CMK (cell line): ENCODE results near the gene TMIE.

ENCODE experiments used
- DNase-seq: peaks from one replicate; pipeline ENCODE4 v3.0.0-alpha.2; 2010; ENCODE audit warnings: low read depth

TMIE gene, protein sequence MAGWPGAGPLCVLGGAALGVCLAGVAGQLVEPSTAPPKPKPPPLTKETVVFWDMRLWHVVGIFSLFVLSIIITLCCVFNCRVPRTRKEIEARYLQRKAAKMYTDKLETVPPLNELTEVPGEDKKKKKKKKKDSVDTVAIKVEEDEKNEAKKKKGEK

DNA sequence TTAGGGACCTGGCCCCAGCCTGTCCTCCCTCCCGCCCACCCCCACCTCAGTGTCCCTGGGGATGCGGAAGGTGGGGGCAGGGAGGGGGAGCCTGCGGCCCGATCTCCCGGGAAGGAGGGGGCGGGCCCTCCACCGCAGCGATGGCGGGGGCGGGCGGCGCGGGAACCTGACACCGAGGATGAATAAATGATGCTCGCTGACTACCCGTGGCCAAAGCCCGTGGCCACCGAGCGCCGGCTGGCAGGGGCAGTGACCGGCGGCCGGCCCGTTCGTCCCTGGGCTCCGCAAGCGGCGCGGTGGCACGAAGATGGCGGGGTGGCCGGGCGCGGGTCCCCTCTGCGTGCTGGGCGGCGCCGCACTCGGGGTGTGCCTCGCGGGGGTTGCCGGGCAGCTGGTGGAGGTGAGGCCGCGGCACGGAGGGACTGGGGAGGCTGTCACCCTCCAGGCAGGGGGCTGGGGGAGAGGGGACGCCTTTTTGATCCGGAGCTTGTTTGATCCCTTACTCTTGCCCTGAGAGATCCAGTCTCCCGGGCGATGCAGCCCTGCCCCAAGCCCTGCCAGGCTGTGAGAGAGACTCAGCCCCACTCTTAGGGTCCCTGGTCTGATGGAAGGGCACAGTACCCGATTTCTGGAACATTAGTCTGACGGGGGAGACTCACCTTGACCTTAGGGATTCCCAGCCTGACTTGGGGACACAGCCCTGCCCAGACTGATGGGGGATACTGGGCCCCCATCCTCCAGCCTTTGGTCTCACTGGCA lies at the start of gene TMIE:
Gene TMIE (plus strand): TSS at position 212 of the 759 bp plus-strand sequence. CDS start 96 bp downstream, at position 308.
- DNase-seq = no peak

GRCh38 chr3:46655271-46655670 lies 45.9 kb upstream of the TMIE start:
- no peak for DNase-seq

DNA sequence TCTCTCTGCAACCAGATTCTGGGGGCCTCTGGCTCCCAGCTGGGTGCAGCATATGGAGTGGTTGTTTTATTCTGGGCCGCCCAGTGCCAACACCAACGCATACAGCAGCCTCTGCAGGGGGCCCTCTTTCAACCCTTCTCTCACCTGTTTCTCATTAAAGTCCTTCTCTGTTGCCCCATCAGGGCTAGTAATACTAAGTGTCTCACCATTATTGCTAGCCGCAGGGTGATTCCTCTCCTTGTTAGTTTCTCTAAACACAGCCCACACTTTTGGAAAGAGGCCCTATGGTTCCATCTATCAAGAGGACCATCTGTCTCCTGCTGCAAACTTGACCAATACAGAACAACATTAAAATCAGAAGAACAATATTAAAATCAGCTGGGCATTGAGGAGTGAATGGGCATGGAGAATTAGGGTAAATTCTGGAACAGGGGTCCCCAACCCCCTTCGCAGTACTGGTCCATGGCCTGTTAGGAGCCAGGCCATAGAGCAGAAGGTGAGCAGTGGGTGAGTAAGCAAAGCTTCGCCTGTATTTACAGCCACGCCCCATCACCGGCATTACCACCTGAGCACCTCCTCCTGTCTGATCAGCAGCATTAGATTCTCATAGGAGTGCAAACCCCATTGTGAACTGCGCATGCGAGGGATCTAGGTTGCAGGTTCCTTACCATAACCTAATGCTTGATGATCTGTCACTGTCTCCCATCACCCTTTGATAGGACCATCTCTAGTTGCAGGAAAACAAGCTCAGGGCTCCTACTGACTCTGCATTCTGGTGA lies 44.2 kb upstream of the TMIE start:
- DNase-seq = no peak

- DNase-seq = no peak
Measured at GRCh38 chr3:46659285-46659684, 41.9 kb upstream of the TMIE start.

DNA sequence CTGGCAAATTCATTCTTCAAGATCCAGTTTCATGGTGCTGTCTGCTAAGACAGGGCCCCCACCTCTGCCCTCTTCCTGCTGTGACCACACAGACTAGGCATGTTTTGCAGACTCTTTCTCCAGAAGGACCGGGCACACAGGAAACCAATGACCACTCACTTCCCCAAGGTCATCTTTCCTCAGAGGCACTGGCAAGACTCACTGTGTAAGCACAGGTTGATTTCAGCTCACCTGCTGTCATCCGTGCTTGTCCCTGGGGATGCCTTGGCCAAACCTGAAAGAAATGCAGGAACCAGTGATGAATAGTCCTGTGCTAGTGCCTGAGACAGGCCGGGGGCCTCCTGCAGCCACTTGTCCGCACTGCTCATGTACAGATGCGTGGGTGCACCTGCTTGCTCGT lies 41.2 kb upstream of the TMIE start:
- no peak for DNase-seq

DNA sequence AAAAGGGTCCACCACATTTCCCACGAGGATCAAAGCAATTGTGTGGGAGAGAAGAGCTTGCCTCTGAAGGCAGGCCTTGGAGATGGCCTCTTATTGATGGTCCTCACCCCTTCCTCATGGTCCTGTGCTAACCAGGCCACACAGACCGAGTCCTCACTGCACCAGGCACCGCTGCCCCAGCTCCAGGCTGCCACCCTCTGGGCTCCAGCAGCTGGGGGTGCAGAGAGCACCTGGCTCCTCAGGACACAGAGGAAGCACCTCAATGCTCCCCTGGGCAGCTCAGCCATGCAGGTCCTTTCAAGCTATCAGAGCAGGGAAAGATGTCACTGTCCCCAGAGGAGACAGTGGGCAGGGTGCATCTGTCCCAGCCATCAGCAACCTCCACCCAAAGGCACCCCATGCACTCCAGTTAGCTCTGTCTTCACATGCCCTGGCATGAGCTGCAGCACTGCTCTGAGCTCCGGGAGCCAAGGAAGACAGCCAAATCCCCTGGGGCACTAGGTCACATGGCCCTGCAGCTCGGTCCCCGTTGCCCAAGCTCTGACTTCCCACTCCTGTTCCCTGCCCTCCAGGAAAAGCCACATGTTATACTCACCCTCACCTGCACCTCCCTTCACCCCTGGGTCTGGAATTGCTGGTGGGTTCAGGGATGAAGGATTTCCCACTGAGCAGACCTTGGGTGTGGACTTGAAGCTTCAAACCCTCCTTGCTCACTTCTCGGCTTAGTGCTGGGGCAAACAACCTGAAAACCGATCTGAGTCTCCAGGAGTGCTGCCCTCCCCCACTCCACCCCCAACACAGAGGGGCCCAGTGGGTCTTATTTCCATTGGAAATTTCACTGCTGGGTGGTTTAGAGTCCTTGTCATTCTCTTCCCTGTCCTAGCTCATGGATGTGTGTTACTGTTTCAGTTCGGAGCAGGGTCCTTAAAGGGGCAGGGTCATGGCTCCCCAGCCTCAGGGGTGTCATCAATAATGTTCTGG lies 40.4 kb upstream of the TMIE start:
- no peak for DNase-seq

DNA sequence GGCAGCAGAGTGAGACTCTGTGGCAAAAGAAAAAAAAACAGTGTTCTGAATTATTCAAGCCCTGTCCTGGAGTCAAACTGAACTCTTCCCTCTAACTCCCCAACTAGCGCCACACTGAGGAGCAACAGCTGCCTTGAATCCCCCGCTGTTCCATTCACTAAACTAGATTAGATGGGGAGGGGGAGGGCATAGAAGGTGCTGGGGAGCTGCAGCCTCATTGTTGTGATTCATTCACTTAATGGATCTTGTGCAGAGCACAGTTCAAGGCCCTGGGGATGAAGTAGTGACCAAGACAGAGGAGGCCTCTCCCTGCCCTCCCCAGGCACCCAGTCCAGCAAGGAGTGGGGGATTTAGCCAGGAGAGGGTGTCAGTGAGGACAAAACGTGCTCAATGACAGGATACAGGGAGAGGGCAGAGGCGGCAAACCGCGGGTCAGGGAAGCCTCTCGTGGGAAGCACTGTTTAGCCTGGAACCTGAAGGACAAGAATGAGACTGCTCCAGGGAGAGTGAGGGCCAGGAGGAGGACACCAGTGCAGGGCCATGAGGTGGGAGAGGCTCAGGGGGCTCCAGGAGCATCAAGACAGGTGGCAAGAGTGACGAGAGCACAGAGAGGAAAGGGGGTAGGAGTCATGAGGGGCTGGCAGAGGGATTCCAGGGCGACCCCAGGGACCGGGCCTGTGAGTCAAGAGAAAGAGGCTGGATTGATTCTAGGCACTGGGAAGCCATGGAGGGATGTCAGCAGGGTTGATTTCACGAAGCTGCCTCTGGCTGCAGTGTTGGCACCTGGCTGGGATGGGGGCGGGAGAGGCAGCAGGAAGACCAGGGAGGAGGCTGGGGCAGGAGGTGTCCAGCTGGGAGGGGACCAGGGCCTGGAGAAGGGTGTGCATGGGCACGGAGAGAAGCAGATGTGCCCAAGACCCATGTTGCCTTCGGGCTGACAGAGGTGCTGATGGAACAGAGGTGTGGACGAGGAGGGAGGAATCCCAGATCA lies 39.1 kb upstream of the TMIE start:
- DNase-seq = no peak

DNA sequence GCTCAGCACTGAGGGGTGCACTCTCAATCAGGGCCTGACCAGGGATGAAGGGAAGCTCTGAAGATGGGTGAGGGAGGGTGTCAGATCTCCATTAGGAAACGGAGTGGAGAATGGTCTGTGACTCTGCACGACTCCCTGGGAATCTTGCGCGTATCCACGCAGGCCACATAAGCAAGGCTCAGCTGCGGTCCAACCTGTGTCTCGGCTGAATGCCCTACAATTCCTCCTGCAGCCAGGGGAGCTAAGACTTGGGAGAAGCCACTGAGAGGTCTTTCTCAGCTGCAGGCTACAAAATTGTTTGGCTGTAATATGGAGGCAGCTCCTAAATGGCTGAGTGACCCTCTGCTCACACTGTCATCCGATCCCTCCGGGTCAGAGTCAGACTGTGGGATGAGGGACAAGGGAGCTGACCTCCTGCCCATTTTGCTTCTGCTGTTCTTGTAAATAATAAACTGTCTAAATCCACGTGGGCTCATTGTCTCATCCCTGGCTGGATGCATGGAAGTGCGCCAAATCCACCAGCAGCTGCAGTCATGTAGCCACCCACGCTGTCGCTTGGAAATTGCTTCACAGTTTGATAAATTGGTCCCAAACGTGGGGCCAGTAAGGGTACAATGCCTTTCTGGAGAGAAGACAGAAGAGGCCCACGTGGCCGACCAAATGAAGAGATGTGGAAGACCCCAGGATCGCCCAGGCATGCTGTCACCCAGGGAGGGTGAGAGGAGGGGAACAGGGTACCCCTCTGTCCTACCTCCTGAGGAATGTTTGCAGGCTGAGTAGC lies 38.2 kb upstream of the TMIE start:
- DNase-seq = no peak

DNA sequence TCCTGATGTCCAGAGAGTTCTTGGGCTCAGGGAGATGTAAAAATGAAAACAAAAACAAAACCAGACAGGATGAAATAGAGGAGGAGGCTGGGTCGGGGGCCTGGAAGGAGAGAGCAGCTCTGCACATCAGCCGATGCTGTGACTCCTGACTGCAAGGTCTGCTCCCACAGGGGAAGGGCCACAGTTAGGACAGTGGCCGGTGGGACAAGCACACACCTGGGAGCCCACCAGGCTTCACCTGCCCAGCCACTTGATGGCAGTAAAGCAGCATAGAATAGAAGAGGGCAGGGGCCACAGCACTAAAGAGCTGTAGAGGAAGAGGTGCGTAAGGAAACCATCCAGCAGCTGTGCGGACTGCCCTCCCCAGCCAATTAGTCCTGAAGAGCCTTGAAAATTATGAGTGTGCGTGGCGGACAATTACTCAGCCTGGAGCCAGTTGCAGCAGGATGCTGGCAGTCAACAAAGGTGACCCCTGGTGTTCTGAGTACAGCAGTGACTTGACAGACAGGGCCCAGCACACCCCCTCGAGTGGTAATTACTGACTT lies 37.5 kb upstream of the TMIE start:
- DNase-seq = no peak

GRCh38 chr3:46664188-46664970 lies 36.8 kb upstream of the TMIE start:
- DNase-seq = no peak

DNA sequence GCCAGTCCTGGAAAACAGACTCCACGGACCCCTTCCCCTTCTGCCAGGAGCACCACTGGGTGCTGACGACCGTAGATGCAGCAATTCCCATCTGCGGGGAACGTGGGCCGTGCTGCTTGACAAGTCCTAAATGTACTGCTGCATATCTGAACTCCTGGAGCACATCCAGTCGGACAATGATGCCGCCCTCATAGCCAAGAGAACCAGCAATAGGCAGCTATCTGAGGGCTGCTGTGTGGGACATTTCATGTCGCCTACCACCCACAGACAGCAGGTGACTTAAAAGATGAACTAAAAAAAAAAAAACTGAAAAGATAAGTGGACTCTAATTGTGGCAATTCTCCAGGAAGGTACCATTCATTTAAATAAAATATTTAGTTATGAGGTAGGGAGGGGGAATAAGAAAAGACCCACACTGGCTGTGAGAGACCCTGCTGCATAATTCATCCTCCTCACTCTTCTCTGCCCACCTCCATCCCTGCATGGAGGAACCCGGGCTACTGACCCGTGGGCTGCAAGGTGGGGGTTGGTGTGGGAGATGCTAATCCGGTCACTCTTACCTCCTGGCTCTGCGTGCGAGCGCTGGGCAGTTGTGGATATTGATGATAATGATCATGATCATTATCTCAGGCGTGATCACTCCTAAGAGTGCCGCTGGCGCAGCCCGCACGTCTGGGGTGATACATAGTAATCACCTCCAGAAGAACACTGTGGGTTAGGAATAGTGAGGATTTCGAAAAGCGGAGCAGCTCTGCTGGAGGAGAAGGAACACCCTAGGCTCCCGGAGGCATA lies 36.0 kb upstream of the TMIE start:
- no peak for DNase-seq

- no peak for DNase-seq
Measured at GRCh38 chr3:46665763-46666452, 35.3 kb upstream of the TMIE start.

DNA sequence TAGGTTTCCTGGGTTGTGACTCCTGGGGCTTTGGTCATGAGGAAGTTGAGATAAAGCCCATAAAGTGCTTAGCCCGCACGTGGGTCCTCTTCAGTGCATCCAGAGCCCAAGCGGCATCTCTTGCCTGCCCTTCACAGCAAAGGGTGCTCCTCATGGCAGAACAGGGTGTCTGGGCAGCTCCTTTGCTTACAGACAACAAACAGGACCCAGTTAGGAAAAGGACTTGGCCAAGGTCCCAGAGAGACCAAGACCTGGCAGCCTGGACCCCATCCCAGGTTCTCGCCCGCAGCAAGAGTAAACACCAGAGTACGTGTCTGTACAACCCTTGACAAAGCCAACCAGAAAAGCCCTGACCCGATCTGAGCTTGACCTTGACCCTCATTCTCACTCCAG lies 34.7 kb upstream of the TMIE start:
- no peak for DNase-seq

DNA sequence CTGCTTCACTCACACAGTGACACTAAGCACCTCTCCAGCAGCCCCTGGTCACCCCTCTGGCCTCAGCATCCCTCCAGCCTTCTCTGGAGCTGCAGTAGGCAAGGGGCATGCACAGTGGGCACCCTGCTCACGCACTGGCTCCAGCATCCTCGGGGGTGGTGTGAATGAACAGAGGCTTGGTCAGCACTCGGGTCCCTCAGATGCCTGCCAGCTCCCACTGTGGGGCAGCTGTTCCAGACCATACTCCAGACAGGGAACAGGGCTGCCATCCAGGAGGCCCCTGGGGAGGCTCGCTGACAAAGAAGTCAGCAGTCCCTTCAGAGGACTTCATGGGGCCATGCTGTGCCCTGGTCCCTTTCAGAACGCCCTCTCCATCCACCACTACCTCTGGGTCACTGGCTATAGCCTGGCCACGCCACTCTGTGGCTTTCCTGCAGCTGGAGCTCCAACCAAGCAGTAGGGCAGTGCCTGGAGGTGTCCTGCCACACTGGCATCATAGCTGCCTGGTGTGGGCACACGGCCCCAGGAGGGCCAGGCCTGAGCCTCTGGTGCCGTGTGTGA lies 34.1 kb upstream of the TMIE start:
- no peak for DNase-seq

- DNase-seq = no peak
Measured at GRCh38 chr3:46667657-46668056, 33.5 kb upstream of the TMIE start.

DNA sequence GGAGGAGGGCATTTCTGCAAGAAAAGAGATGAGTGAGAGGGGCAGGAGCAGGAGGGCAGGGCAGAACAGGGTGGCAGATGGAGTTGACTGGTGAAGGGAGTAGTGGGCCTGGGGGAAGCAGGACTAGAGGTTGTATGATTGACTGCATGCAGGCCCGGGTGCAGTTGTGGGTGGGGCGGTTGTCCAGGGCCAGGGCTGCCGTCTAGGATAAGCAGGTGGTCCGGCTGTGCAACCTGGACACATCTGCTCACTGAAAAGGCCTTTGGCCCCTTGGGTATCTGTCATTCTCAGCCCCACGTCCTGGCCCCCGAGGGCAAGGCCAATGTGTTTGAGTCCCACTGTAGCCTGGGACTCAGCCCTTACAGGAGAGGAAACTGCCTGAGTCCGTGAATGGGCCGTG lies 33.1 kb upstream of the TMIE start:
- no peak for DNase-seq

- no peak for DNase-seq
Measured at GRCh38 chr3:46668591-46668990, 32.6 kb upstream of the TMIE start.
